T-helper 2 cell treated with Interferon-gamma antibody and Interleukin-4, amounts not matched to agents 5 μg/mL and 100 μg/mL, for 36 hours (primary cell): Measurements from ENCODE around the gene SNTN.
"Not testable (repeated sequence)": the region's sequence is repeated elsewhere in the genome, so short reads cannot be mapped to it uniquely, and the experiment has no call there.

ENCODE experiments used
- DNase-seq: peaks from one replicate; pipeline ENCODE4 v3.0.0; 2021; ENCODE audit warnings: low spot score
- H3K27ac Mint-ChIP-seq: one replicate; pipeline ENCODE4 v1.8.0; 2021; ENCODE audit warnings: mild to moderate bottlenecking, mixed read lengths
- H3K27me3 Mint-ChIP-seq: one replicate; pipeline ENCODE4 v1.8.0; 2021; ENCODE audit warnings: low read depth, mixed read lengths
- H3K36me3 Mint-ChIP-seq: one replicate; pipeline ENCODE4 v1.8.0; 2021; ENCODE audit warnings: low read depth, mixed read lengths
- H3K4me1 Mint-ChIP-seq: one replicate; pipeline ENCODE4 v1.8.0; 2021; ENCODE audit warnings: low read depth, mixed read lengths
- H3K4me3 Mint-ChIP-seq: one replicate; pipeline ENCODE4 v1.8.0; 2022; ENCODE audit warnings: mild to moderate bottlenecking, moderate library complexity, mixed read lengths
- H3K9me3 Mint-ChIP-seq: one replicate; pipeline ENCODE4 v1.8.0; 2021; ENCODE audit warnings: mixed read lengths

SNTN gene

GRCh38 chr3:63652066-63652725, at the start of gene SNTN:
TSS of gene SNTN (plus strand) at chr3:63652675. CDS start at chr3:63652688, 13 bp downstream.
- H3K36me3 Mint-ChIP-seq: no peaks in the 10 kb centered on the region
- no peak within 1 kb of the TSS for H3K27ac Mint-ChIP-seq
- no peaks in the 10 kb centered on the region for H3K9me3 Mint-ChIP-seq
- H3K4me3 Mint-ChIP-seq: no peak within 1 kb of the TSS
- no peaks in the 10 kb centered on the region for H3K27me3 Mint-ChIP-seq
- no peak for DNase-seq
- no peaks in the 10 kb centered on the region for H3K4me1 Mint-ChIP-seq

GRCh38 chr3:63607716-63608115, 44.8 kb upstream of the SNTN start:
- no peak overlapping the region for H3K27ac Mint-ChIP-seq
- DNase-seq: no peak
- H3K4me3 Mint-ChIP-seq: no peak overlapping the region
- no peaks in the 10 kb centered on the region for H3K27me3 Mint-ChIP-seq
- H3K4me1 Mint-ChIP-seq: no peaks in the 10 kb centered on the region
- no peaks in the 10 kb centered on the region for H3K9me3 Mint-ChIP-seq
- no peaks in the 10 kb centered on the region for H3K36me3 Mint-ChIP-seq

GRCh38 chr3:63609408-63609807, 43.1 kb upstream of the SNTN start:
- DNase-seq: no peak
- Mint-ChIP-seq H3K27me3 (no peaks in the 10 kb centered on the region), H3K27ac (no peak overlapping the region), H3K9me3 (no peaks in the 10 kb centered on the region), H3K36me3 (no peaks in the 10 kb centered on the region), H3K4me3 (no peak overlapping the region), H3K4me1 (no peaks in the 10 kb centered on the region)

- H3K36me3 Mint-ChIP-seq: no peaks in the 10 kb centered on the region
- DNase-seq: no peak
- H3K4me1 Mint-ChIP-seq: no peaks in the 10 kb centered on the region
- no peak overlapping the region for H3K27ac Mint-ChIP-seq
- H3K9me3 Mint-ChIP-seq: no peaks in the 10 kb centered on the region
- no peak overlapping the region for H3K4me3 Mint-ChIP-seq
- no peaks in the 10 kb centered on the region for H3K27me3 Mint-ChIP-seq
Measured at GRCh38 chr3:63609834-63610233, 42.6 kb upstream of the SNTN start.

GRCh38 chr3:63611382-63611781, 41.1 kb upstream of the SNTN start:
- Mint-ChIP-seq H3K27ac (no peak overlapping the region), H3K4me1 (no peaks in the 10 kb centered on the region), H3K27me3 (no peaks in the 10 kb centered on the region), H3K36me3 (no peaks in the 10 kb centered on the region), H3K4me3 (no peak overlapping the region), H3K9me3 (no peaks in the 10 kb centered on the region)
- DNase-seq: no peak

- no peak overlapping the region for H3K4me3 Mint-ChIP-seq
- no peak overlapping the region for H3K27ac Mint-ChIP-seq
- no peaks in the 10 kb centered on the region for H3K9me3 Mint-ChIP-seq
- no peaks in the 10 kb centered on the region for H3K36me3 Mint-ChIP-seq
- no peaks in the 10 kb centered on the region for H3K27me3 Mint-ChIP-seq
- no peaks in the 10 kb centered on the region for H3K4me1 Mint-ChIP-seq
- no peak for DNase-seq
Measured at GRCh38 chr3:63613561-63613960, 38.9 kb upstream of the SNTN start.

- Mint-ChIP-seq H3K36me3 (no peaks in the 10 kb centered on the region), H3K27me3 (no peaks in the 10 kb centered on the region), H3K4me3 (no peak overlapping the region), H3K4me1 (no peaks in the 10 kb centered on the region), H3K27ac (no peak overlapping the region), H3K9me3 (no peaks in the 10 kb centered on the region)
- DNase-seq: no peak
Measured at GRCh38 chr3:63617391-63617790, 35.1 kb upstream of the SNTN start.

- H3K27me3 Mint-ChIP-seq: no peaks in the 10 kb centered on the region
- H3K36me3 Mint-ChIP-seq: no peaks in the 10 kb centered on the region
- DNase-seq: no peak
- no peaks in the 10 kb centered on the region for H3K9me3 Mint-ChIP-seq
- H3K4me3 Mint-ChIP-seq: no peak overlapping the region
- no peaks in the 10 kb centered on the region for H3K4me1 Mint-ChIP-seq
- no peak overlapping the region for H3K27ac Mint-ChIP-seq
Measured at GRCh38 chr3:63624941-63625560, 27.4 kb upstream of the SNTN start.

GRCh38 chr3:63631670-63632069, 20.8 kb upstream of the SNTN start:
- Mint-ChIP-seq H3K27me3 (no peaks in the 10 kb centered on the region), H3K9me3 (no peaks in the 10 kb centered on the region), H3K4me1 (no peaks in the 10 kb centered on the region), H3K4me3 (no peak overlapping the region), H3K27ac (no peak overlapping the region), H3K36me3 (no peaks in the 10 kb centered on the region)
- no peak for DNase-seq

- Mint-ChIP-seq H3K9me3 (no peaks in the 10 kb centered on the region), H3K27ac (no peak overlapping the region), H3K4me3 (no peak overlapping the region), H3K4me1 (no peaks in the 10 kb centered on the region), H3K27me3 (no peaks in the 10 kb centered on the region), H3K36me3 (no peaks in the 10 kb centered on the region)
- no peak for DNase-seq
Measured at GRCh38 chr3:63635186-63635585, 17.3 kb upstream of the SNTN start.

GRCh38 chr3:63639806-63640205, 12.7 kb upstream of the SNTN start:
- Mint-ChIP-seq H3K36me3 (no peaks in the 10 kb centered on the region), H3K9me3 (no peaks in the 10 kb centered on the region), H3K4me1 (no peaks in the 10 kb centered on the region), H3K27me3 (no peaks in the 10 kb centered on the region), H3K27ac (no peak overlapping the region), H3K4me3 (no peak overlapping the region)
- no peak for DNase-seq

GRCh38 chr3:63642488-63642887, 10.0 kb upstream of the SNTN start:
- H3K4me3 Mint-ChIP-seq: no peak overlapping the region
- H3K27me3 Mint-ChIP-seq: no peaks in the 10 kb centered on the region
- no peak for DNase-seq
- H3K9me3 Mint-ChIP-seq: peaks cover 4% of the 10 kb centered on the region
- H3K36me3 Mint-ChIP-seq: no peaks in the 10 kb centered on the region
- H3K4me1 Mint-ChIP-seq: no peaks in the 10 kb centered on the region
- no peak overlapping the region for H3K27ac Mint-ChIP-seq

- Mint-ChIP-seq H3K4me3 (no peak overlapping the region), H3K36me3 (no peaks in the 10 kb centered on the region), H3K4me1 (no peaks in the 10 kb centered on the region), H3K27ac (no peak overlapping the region), H3K27me3 (no peaks in the 10 kb centered on the region), H3K9me3 (peaks cover 4% of the 10 kb centered on the region)
- no peak for DNase-seq
Measured at GRCh38 chr3:63644212-63644797, 8.2 kb upstream of the SNTN start.

- H3K27ac Mint-ChIP-seq: not testable (repeated sequence)
Measured at GRCh38 chr3:63644928-63645781, 7.3 kb upstream of the SNTN start.

More at GRCh38 chr3:63644928-63645781, 7.3 kb upstream of the SNTN start:
- H3K27me3 Mint-ChIP-seq, H3K9me3 Mint-ChIP-seq, H3K4me1 Mint-ChIP-seq, H3K4me3 Mint-ChIP-seq, H3K36me3 Mint-ChIP-seq, DNase-seq: not testable (repeated sequence)
